AG10803 (cell line): ENCODE measurements around the gene GLIS1.

ENCODE experiments used
- DNase-seq: peaks from one replicate; pipeline ENCODE4 v3.0.0; 2010; ENCODE audit warnings: low read depth
- H3K4me3 ChIP-seq: 2 replicates; pipeline ENCODE4 v1.5.1; 2011; ENCODE audit warnings: mild to moderate bottlenecking, low read length, control low read depth
- TF ChIP-seq, protein P1 (sequence below): conservative IDR thresholded peaks from 2 replicates; pipeline ENCODE4 v1.5.1; 2011; ENCODE audit warnings: mild to moderate bottlenecking, low read length, control low read depth, inconsistent platforms

GLIS1 gene

GRCh38 chr1:53477651-53478501 is 261.1 kb downstream of the GLIS1 start:
- no peak for DNase-seq
- H3K4me3 ChIP-seq: no peak overlapping the region
- TF ChIP-seq, protein P1, sequence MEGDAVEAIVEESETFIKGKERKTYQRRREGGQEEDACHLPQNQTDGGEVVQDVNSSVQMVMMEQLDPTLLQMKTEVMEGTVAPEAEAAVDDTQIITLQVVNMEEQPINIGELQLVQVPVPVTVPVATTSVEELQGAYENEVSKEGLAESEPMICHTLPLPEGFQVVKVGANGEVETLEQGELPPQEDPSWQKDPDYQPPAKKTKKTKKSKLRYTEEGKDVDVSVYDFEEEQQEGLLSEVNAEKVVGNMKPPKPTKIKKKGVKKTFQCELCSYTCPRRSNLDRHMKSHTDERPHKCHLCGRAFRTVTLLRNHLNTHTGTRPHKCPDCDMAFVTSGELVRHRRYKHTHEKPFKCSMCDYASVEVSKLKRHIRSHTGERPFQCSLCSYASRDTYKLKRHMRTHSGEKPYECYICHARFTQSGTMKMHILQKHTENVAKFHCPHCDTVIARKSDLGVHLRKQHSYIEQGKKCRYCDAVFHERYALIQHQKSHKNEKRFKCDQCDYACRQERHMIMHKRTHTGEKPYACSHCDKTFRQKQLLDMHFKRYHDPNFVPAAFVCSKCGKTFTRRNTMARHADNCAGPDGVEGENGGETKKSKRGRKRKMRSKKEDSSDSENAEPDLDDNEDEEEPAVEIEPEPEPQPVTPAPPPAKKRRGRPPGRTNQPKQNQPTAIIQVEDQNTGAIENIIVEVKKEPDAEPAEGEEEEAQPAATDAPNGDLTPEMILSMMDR: no peak

GRCh38 chr1:53476579-53476978 is 262.4 kb downstream of the GLIS1 start:
- no peak for DNase-seq
- TF ChIP-seq, protein P1: no peak
- H3K4me3 ChIP-seq: no peak overlapping the region

- H3K4me3 ChIP-seq: no peak overlapping the region
- TF ChIP-seq, protein P1: no peak
- DNase-seq: no peak
Measured at GRCh38 chr1:53475664-53476063, 263.3 kb downstream of the GLIS1 start.

- DNase-seq: no peak
- H3K4me3 ChIP-seq: no peak overlapping the region
- TF ChIP-seq, protein P1: peak; percentile 52
Measured at GRCh38 chr1:53473463-53473862, 265.5 kb downstream of the GLIS1 start.

DNA sequence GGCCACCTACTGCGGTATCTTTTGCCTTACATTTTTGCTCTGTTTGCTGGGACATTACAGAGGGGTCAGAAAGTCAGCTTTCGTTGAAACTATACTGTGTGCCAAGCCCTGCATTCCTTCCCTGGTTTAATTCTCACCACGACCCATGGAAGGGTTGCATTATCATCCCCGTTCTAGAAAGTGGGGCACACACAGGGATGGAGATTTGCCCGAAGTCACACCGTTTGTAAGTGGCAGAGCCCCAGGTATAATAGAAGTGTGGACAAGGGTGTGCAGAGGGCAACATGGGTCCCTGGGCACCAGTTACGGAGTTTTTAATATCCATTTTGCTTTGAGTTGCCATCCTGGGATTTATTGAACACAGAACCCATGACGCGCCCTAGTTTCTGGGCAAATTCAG is 268.0 kb downstream of the GLIS1 start:
- H3K4me3 ChIP-seq: no peak overlapping the region
- no peak for DNase-seq
- TF ChIP-seq, protein P1: no peak

- DNase-seq: no peak
- TF ChIP-seq, protein P1: no peak
Measured at GRCh38 chr1:53470584-53470983, 268.4 kb downstream of the GLIS1 start.

DNA sequence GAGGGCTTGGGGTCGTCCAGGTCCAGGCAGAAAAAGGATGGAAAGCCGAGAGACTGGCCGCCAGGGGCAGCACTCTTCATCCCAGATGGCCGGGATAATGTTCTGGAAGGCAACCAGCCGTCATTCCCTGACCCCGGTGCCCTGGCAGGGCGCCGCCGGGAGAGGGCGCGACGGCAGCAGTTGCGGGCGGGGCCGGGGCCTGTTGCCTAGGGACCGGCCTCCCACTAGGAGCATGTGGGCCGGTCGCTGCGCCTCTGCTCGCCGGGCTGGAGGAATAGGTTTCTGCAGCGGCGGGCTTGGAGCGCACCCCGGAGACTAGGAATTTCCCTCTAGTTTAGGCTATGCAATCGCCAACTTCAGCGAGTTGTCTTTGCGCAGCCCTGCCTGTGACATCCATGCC is 268.8 kb downstream of the GLIS1 start:
- peak; percentile 72 for DNase-seq
- TF ChIP-seq, protein P1: peak; percentile 59
- no peak overlapping the region; the same call in 1 of the 2 replicates for H3K4me3 ChIP-seq

More at GRCh38 chr1:53470584-53470983, 268.4 kb downstream of the GLIS1 start:
- no peak overlapping the region; the same call in 1 of the 2 replicates for H3K4me3 ChIP-seq
